PC-9 (cell line): Measurements from ENCODE around the gene C20orf202. TPM values are rescaled to one million over a fixed set of nuclear protein-coding genes. Genes with fewer than 3 reads are reported as not detected.

Source experiments
- BruUV-seq: library from RNA; stranded (reverse); fragments of 400-500 nt; replicated peaks from 2 replicates; lab custom pipeline; 2021; lab: Mats Ljungman, UMichigan
- CTCF ChIA-PET: fragments of 300-600 bp; sonication (Branson Sonifier 250); formaldehyde crosslinking; loops from one replicate; lab custom pipeline; 2022; ENCODE audit warnings: antibody characterized with exemption; lab: Charles Lee
- POLR2A ChIA-PET: fragments of 300-600 bp; sonication (Branson Sonifier 250); formaldehyde crosslinking; loops from one replicate; lab custom pipeline; 2022; ENCODE audit warnings: antibody characterized with exemption; ENCODE audit not compliant: unreplicated experiment; lab: Charles Lee
- DNase-seq, 2 experiments: peaks; one replicate each; pipeline versions ENCODE4 v3.0.0 to v3.0.0-alpha.2; 2015 to 2022; ENCODE audit warnings: mixed read lengths in 1 of 2
- H2AFZ ChIP-seq: fragments of 200-600 bp; sonication (generic); 2 replicates; pipeline ENCODE4 v1.8.1; 2017; ENCODE audit warnings: antibody characterized with exemption
- H3F3A ChIP-seq: fragments of 200-600 bp; sonication (generic); 2 replicates; pipeline ENCODE4 v1.8.1; 2017; ENCODE audit warnings: antibody characterized with exemption, mild to moderate bottlenecking, low read depth; ENCODE audit not compliant: insufficient read depth
- H3K27ac ChIP-seq: fragments of 200-600 bp; sonication (generic); 2 replicates; pipeline ENCODE4 v1.6.1; 2016; ENCODE audit warnings: mixed run types
- H3K27me3 ChIP-seq: fragments of 200-600 bp; sonication (generic); 2 replicates; pipeline ENCODE4 v1.6.1; 2016; ENCODE audit warnings: low read depth, mixed run types; ENCODE audit not compliant: insufficient read depth
- H3K36me3 ChIP-seq: fragments of 200-600 bp; sonication (generic); 2 replicates; pipeline ENCODE4 v1.6.1; 2016; ENCODE audit warnings: low read depth, mixed run types
- H3K4me1 ChIP-seq: fragments of 200-600 bp; sonication (generic); replicated peaks from 2 replicates; pipeline ENCODE4 v1.6.1; 2016; ENCODE audit warnings: mixed run types; ENCODE audit not compliant: insufficient read depth
- H3K4me2 ChIP-seq: fragments of 200-600 bp; sonication (generic); 2 replicates; pipeline ENCODE4 v1.6.1; 2017; ENCODE audit warnings: mixed run types
- H3K4me3 ChIP-seq: fragments of 200-600 bp; sonication (generic); 2 replicates; pipeline ENCODE4 v1.6.1; 2016; ENCODE audit warnings: mixed run types
- H3K79me2 ChIP-seq: fragments of 200-600 bp; sonication (generic); 2 replicates; pipeline ENCODE4 v1.6.1; 2017; ENCODE audit warnings: low read depth, mixed run types
- H3K9me2 ChIP-seq: fragments of 200-600 bp; sonication (generic); 2 replicates; pipeline ENCODE4 v1.8.1; 2017; ENCODE audit warnings: mild to moderate bottlenecking; ENCODE audit not compliant: insufficient read depth
- H3K9me3 ChIP-seq: fragments of 200-600 bp; sonication (generic); 2 replicates; pipeline ENCODE4 v1.8.1; 2016; ENCODE audit warnings: low read depth; ENCODE audit not compliant: insufficient read depth
- H4K20me1 ChIP-seq: fragments of 200-600 bp; sonication (generic); 2 replicates; pipeline ENCODE4 v1.8.1; 2017; ENCODE audit not compliant: insufficient read depth
- EZH2 ChIP-seq: fragments of 200-600 bp; sonication (generic); IDR thresholded peaks from 2 replicates; pipeline ENCODE4 v1.8.0; 2017; ENCODE audit warnings: antibody characterized with exemption, low read depth
- intact Hi-C: fragments of 100-400 bp; cut with micrococcal nuclease; formaldehyde crosslinking; loops from one replicate; pipeline ENCODE4 v1.10.0; 2022; ENCODE audit not compliant: unreplicated experiment
- total RNA-seq: library from RNA; stranded (reverse); gene quantifications from 2 replicates; pipeline ENCODE4 v1.2.3, GENCODE V29; 2021
- TF ChIP-seq, protein P1 (sequence below): fragments of 200-600 bp; sonication (generic); conservative IDR thresholded peaks from 2 replicates; pipeline ENCODE4 v1.6.1; 2017; ENCODE audit warnings: mixed run types, antibody characterized with exemption, mild to moderate bottlenecking, moderate library complexity

Gene C20orf202
- total RNA-seq, 1 experiment from 2014 or later = not detected

DNA sequence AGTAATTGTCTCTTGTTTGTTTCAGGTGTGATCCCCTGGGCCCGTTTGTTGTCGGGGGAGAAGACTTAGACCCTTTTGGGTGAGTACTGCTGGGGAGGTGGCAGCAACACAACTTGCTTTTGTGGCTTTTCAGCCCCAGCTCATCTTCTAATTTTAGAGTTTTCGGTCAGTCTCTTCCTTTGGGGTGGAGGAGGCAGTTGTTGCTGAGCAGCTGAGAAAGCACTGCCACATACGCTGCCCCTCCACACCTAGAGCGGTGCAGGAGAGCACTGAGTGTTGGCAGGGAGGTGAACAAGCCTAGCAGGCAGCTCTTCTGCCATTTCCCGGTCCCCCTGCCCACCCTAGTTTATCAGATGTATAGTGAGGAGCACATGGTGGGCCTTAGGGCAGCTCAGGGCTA lies 40.1 kb upstream of the C20orf202 start:
- Histone ChIP-seq H3F3A (no peaks in the 10 kb centered on the region), H3K27me3 (no peaks in the 10 kb centered on the region), H4K20me1 (no peaks in the 10 kb centered on the region), H3K4me1 (no peaks in the 10 kb centered on the region), H3K27ac (no peak overlapping the region), H2AFZ (no peak overlapping the region), H3K4me3 (no peak overlapping the region), H3K36me3 (0 out of 2 replicates have a peak, but pooled peaks cover 5% of the 10 kb centered on the region), H3K9me2 (no peaks in the 10 kb centered on the region), H3K9me3 (no peaks in the 10 kb centered on the region), H3K4me2 (no peak overlapping the region), H3K79me2 (no peaks in the 10 kb centered on the region)
- intact Hi-C loops = no loop called here
- BruUV-seq = no TSS peak
- POLR2A ChIA-PET = no interaction called here
- DNase-seq = no peak
- no peak for TF ChIP-seq EZH2
- TF ChIP-seq, protein P1, sequence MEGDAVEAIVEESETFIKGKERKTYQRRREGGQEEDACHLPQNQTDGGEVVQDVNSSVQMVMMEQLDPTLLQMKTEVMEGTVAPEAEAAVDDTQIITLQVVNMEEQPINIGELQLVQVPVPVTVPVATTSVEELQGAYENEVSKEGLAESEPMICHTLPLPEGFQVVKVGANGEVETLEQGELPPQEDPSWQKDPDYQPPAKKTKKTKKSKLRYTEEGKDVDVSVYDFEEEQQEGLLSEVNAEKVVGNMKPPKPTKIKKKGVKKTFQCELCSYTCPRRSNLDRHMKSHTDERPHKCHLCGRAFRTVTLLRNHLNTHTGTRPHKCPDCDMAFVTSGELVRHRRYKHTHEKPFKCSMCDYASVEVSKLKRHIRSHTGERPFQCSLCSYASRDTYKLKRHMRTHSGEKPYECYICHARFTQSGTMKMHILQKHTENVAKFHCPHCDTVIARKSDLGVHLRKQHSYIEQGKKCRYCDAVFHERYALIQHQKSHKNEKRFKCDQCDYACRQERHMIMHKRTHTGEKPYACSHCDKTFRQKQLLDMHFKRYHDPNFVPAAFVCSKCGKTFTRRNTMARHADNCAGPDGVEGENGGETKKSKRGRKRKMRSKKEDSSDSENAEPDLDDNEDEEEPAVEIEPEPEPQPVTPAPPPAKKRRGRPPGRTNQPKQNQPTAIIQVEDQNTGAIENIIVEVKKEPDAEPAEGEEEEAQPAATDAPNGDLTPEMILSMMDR = no peak
- CTCF ChIA-PET = no interaction called here

DNA sequence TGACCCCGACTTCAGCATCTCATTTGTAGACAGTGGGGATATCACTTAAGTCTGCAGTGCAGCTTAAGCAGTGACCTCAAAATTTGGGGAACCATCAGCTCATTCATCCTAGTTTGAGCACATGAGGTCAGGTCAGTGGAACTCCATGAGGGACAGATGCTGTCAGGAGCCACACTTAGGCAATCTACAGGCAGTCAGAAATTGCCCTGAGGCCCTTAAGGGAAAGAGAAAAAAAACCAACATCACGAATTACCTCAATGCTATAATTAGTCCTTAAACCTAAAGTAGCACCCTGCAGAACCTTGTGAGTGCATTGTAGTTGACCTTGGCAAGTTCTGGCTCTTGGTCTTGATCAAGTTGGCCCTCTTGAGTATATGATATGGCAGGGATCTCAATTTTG lies 39.6 kb upstream of the C20orf202 start:
- ChIA-PET POLR2A (no interaction called here), CTCF (no interaction called here)
- BruUV-seq = no TSS peak
- H2AFZ ChIP-seq = no peak overlapping the region
- no peaks in the 10 kb centered on the region for H3K27me3 ChIP-seq
- H3K27ac ChIP-seq = no peak overlapping the region
- intact Hi-C loops = no loop called here
- no peaks in the 10 kb centered on the region for H3F3A ChIP-seq
- no peaks in the 10 kb centered on the region for H3K79me2 ChIP-seq
- no peaks in the 10 kb centered on the region for H4K20me1 ChIP-seq
- no peaks in the 10 kb centered on the region for H3K4me1 ChIP-seq
- H3K9me3 ChIP-seq = no peaks in the 10 kb centered on the region
- no peak overlapping the region for H3K4me2 ChIP-seq
- H3K36me3 ChIP-seq = 0 out of 2 replicates have a peak, but pooled peaks cover 5% of the 10 kb centered on the region
- H3K9me2 ChIP-seq = no peaks in the 10 kb centered on the region
- no peak for DNase-seq
- TF ChIP-seq, protein P1 = no peak
- no peak for TF ChIP-seq EZH2
- H3K4me3 ChIP-seq = no peak overlapping the region

DNA sequence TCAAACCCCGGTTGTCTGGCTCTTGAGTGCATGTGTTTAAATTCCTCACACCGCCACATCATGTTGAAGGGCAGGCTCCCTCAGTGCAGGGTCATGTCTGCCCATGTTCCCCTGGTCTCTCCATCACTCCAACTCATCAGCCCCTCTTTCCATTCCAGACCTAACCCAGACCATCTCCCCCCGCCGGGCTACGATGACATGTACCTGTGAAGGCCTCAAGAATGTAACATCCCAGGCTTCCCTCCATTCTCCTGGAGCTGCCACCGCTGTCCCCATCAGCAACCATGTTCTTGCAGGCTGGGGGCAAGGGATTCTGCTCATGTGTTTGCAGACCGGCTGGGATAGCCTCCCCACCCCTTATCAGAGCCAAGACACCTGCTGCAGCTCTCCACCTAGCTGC lies 38.4 kb upstream of the C20orf202 start:
- TF ChIP-seq EZH2 = no peak
- TF ChIP-seq, protein P1 = no peak
- H3K4me3 ChIP-seq = no peak overlapping the region
- H3K27me3 ChIP-seq = no peaks in the 10 kb centered on the region
- H2AFZ ChIP-seq = no peak overlapping the region
- BruUV-seq = TSS peak; percentile 74
- 0 out of 2 replicates have a peak, but pooled peaks cover 5% of the 10 kb centered on the region for H3K36me3 ChIP-seq
- intact Hi-C loops = no loop called here
- no peak overlapping the region for H3K4me2 ChIP-seq
- POLR2A ChIA-PET = interaction anchor here (0.6 kb wide), 1 partner anchor 1552 kb away, joined by 12 read pairs; no protein-coding TSS in a partner anchor
- CTCF ChIA-PET = no interaction called here
- H3K27ac ChIP-seq = no peak overlapping the region
- no peaks in the 10 kb centered on the region for H3K4me1 ChIP-seq
- no peaks in the 10 kb centered on the region for H3K9me2 ChIP-seq
- H3K79me2 ChIP-seq = no peaks in the 10 kb centered on the region
- no peaks in the 10 kb centered on the region for H4K20me1 ChIP-seq
- no peaks in the 10 kb centered on the region for H3F3A ChIP-seq
- DNase-seq = no peak
- H3K9me3 ChIP-seq = no peaks in the 10 kb centered on the region
